HG02970 (cell line): ENCODE results near the gene FUZ.

Source experiments
- ATAC-seq: cut with Tn5 transposase; IDR thresholded peaks from one replicate; pipeline ENCODE4 v1.9.1; 2021; ENCODE audit warnings: mild to moderate bottlenecking, moderate library complexity, moderate number of reproducible peaks; ENCODE audit not compliant: unreplicated experiment, low FRiP score

Gene FUZ

GRCh38 chr19:49851456-49852259 is 38.6 kb upstream of the FUZ start:
- no peak for ATAC-seq

DNA sequence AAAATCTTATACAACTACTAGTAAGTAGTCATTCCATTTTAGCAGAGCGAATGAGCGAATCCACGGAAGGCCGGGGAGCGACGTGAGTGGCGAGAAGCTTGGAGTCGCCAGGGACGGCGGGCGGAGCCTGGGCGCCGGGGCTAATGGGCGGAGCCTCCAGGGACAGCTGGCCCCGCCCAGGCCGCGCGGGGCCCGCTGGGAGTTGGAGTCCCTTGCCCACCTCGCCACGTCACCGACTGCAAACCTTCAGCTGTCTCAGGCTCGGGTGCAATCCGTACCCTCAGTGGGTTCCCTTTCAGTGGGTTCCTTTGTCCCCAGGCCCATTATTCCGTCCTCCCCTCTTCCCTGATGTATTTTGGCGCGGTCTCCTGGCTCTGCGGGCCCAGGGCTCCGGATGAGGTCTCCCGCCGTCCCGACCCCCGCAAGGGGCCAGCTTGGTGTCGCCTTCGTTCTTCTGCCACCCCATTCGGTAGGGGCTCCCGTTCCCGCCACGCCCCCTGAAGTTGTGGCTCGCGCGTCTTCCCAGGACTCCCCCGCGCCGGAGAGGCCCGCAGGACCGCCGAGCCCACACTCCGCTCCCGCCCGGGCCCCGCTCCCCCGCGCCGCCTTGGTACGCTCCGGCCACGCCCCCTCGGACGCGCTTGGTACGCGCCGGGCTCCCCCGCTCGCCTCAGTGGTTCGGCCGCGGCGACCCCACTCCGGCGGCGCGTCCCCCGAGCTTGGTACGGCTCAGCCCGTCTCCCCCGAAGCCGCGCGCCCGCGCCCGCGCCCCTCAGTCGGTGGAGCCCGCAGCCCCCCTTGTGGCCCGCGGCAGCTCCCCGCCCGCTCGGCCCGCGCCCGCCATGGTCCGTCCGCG is 37.6 kb upstream of the FUZ start, which contains the start of gene PTOV1:
Gene PTOV1, plus strand, starts transcription at position 673 of the 856 bp plus-strand sequence.
- peak; percentile 81 for ATAC-seq

- no peak for ATAC-seq
Measured at GRCh38 chr19:49850221-49850486, 37.1 kb upstream of the FUZ start.

GRCh38 chr19:49849433-49850220 is 36.5 kb upstream of the FUZ start:
- ATAC-seq: no peak

- no peak for ATAC-seq
Measured at GRCh38 chr19:49848938-49849337, 35.8 kb upstream of the FUZ start.

GRCh38 chr19:49847731-49848696 is 34.9 kb upstream of the FUZ start:
- no peak for ATAC-seq

DNA sequence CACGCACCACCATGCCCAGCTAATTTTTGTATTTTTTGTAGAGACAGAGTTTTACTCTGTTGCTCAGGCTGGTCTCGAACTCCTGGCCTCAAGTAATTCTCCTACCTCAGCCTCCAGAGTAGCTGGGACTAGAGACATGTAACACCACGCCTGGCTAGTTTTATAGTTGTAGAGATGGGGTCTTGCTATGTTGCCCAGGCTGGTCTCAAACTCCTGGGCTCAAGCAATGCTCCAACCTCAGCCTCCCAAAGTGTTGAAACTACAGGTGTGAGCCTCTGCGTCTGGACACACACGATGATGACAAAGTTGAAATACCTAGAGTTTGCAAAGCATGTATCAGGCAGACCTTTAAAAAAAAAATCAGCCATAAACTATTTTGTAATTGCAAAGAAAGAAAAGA is 33.3 kb upstream of the FUZ start:
- ATAC-seq: no peak

DNA sequence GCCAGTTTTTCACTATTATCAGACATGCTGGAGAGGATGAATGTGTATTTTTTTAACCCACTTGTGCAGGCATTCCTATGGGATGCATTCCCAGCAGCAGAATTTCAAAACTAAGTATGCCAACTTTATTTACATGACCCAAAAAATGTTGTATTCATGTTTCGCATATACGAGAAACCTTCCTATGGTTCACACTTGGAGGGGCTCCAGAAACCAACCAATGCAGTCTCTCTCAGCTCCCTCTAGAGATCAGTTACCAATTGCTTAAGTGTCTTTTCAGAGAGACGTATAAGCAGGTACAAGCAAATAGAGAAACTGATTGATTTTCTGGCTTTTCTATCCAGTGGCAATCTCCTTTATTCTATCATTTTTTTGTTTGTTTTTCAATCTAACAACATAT is 32.3 kb upstream of the FUZ start:
- ATAC-seq: no peak

- no peak for ATAC-seq
Measured at GRCh38 chr19:49844138-49845095, 31.3 kb upstream of the FUZ start.

- no peak for ATAC-seq
Measured at GRCh38 chr19:49843265-49843664, 30.2 kb upstream of the FUZ start.

- no peak for ATAC-seq
Measured at GRCh38 chr19:49840736-49841249, 27.7 kb upstream of the FUZ start.

DNA sequence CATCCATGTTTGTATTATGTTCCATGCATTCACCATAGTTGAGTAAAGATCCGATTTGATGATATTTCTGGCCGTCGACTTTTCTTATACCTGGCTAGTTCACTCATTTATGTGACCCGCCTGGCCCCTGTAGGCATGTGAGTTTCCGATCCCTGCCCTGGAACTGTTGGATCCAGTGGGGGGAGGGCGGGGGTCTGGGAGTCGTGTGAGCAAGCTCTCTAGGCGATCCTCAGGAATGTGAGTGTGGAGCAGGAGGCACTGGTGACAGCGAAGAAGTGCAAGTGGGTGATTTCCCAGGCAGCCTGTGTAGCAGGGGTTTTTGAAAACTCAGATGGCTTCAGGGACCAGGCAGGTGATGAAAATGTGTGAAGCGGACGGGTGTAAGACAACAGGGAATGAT is 27.2 kb upstream of the FUZ start:
- ATAC-seq: no peak

GRCh38 chr19:49839713-49840112 is 26.6 kb upstream of the FUZ start:
- no peak for ATAC-seq

GRCh38 chr19:49838885-49839588 is 25.9 kb upstream of the FUZ start:
- ATAC-seq: no peak

DNA sequence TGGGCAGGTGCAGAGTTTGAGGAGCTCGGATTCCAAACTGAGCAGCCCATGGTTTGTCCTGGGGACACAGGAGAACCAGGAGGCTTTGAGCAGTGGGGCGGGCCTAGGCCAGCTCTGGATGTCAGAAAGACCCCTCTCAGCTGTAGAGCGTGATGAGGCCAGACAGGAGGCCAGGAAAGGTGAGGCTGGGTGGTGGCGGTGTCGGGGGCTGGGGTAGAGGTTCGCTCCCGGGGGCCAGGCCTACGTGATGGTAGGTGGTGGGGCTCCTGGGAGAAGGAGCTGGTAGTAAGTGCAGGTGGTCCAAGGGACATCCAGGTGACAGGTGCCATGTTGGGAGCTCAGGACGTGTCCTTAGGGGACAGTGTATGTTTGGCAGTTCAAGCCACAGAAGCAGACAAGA is 24.3 kb upstream of the FUZ start:
- ATAC-seq: no peak

- ATAC-seq: no peak
Measured at GRCh38 chr19:49837009-49837310, 23.9 kb upstream of the FUZ start.

DNA sequence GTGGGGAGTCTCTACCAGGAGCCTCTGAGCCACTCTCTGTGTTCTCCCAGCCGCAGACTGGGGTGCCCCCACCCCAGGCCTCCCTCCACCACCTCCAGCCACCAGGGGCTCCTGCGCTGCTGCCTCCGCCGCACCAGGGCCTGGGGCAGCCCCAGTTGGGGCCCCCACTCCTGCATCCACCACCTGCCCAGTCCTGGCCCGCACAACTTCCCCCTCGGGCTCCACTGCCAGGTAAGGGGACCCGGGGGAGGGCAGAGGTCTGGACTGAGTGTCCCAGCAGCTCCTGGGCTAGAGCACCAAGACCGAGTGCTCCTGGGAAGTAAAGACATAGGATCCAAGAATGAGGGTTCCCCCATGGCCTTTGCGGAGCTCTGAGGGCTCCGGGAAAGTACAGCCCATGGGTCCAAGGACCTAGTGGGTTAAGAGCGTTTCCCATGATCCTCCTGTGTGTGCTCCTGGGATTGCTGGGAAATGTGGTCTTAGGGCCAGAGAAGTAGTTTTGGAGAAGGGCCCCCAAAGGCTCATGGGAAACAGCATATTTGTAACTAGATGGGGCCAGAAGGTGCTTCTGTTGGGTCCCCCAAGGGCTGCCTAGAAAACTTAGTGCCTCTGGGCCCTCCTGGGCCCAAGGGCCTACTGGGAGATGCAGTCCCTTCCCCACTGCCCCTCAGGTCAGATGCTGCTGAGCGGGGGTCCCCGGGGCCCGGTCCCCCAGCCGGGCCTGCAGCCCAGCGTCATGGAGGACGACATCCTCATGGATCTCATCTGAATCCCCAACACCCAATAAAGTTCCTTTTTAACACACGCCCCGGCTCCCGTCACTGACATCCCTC is 23.3 kb upstream of the FUZ start:
- ATAC-seq: no peak
